NCI-H2196 treated with DMSO at 0.1 percent for 48 hours (cell line): ENCODE results near the gene MAPK8.
"Not testable (repeated sequence)": the region's sequence is repeated elsewhere in the genome, so short reads cannot be mapped to it uniquely, and the experiment has no call there.

Experiments used
- DNase-seq: peaks from one replicate; lab custom pipeline; 2025; ENCODE audit not compliant: unreplicated experiment; lab: John Stamatoyannopoulos, UW

MAPK8 gene

GRCh38 chr10:48333856-48334255 is 27.4 kb downstream of the MAPK8 start:
- no peak for DNase-seq

- no peak for DNase-seq
These were observed 29.3 kb downstream of the MAPK8 start for GRCh38 chr10:48335788-48336187.

DNA sequence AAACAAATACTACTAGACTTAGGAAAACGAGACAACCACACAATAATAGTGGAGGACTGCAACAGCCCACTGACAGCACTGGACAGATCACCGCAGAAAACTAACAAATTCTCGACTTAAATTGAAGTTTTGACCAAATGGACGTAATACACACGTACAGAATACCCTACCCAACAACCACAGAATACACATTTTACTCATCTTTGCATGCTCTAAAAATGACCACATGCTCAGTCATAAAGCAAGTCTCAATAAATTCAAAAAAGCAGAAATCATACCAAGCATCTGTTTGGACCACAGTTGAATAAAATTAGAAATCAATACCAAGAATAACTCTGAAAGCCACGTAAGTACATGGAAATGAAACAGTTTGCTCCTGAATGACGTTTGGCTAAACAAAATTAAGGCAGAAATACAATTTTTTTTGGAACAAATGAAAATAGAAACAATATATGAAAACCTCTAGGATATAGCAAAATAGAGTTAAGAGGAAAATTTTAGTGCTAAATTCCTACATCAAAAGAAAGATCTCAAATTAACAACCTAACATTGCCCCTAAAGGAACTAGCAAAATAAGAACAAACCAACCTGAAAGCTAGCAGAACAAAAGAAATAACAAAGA is 30.6 kb downstream of the MAPK8 start:
- no peak for DNase-seq

DNA sequence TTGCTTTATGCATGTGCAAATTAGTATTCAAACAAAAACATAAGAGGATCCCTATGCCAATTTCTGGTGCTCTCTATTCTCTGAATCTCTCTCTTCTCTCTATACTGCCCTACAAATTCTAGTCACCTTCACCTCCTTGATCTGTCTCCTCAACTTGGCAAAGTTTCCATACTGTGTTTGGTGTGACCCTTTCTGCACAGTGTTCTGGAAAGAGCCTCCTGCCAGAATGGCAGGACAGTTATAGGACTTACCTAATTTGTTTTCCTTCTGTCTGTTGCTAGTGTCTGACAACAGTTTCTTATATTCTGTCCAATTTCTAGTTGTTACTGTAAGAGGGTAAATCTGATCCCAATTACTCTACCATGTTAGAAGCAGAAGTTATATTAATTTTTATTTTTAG is 34.3 kb downstream of the MAPK8 start:
- DNase-seq: no peak

GRCh38 chr10:48343106-48343505 is 36.6 kb downstream of the MAPK8 start:
- no peak for DNase-seq

GRCh38 chr10:48343921-48344598 is 37.6 kb downstream of the MAPK8 start:
- no peak for DNase-seq

- not testable (repeated sequence) for DNase-seq
These were observed 39.8 kb downstream of the MAPK8 start for GRCh38 chr10:48346248-48346647.

- not testable (repeated sequence) for DNase-seq
These were observed 41.1 kb downstream of the MAPK8 start for GRCh38 chr10:48347539-48347938.

DNA sequence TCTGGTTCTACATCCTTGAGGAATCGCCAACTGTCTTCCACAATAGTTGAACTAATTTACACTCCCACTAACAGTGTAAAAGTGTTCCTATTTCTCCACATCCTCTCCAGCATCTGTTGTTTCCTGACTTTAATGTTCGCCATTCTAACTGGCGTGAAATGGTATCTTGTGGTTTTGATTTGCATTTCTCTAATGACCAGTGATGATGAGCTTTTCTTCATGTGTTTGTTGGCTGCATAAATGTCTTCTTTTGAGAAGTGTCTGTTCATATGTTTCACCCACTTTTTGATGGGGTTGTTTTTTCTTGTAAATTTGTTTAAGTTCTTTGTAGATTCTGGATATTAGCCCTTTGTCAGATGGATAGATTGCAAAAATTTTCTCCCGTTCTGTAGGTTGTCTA is 41.5 kb downstream of the MAPK8 start:
- DNase-seq: not testable (repeated sequence)

DNA sequence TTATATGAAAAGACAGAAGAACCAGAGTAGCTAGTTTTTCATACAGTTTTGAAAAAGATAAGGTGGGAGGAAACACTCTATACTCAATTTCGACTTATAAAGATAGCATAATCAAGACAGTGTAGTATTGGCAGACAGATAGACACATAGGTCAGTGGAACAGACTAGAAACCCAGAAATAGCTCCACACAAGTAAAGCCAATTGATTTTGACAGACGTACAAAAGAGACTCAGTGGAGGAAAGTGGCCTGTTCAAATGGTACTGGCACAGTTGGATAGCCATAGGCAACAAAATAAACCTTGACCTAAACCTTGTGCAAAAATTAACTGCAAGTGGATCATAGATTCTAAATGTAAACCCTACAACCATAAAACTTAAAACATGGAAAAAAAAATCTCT is 46.8 kb downstream of the MAPK8 start:
- no peak for DNase-seq

GRCh38 chr10:48357631-48358030 is 51.2 kb downstream of the MAPK8 start:
- DNase-seq: no peak

- DNase-seq: no peak
These were observed 51.7 kb downstream of the MAPK8 start for GRCh38 chr10:48358162-48358561.

GRCh38 chr10:48358838-48359237 is 52.4 kb downstream of the MAPK8 start:
- DNase-seq: no peak

DNA sequence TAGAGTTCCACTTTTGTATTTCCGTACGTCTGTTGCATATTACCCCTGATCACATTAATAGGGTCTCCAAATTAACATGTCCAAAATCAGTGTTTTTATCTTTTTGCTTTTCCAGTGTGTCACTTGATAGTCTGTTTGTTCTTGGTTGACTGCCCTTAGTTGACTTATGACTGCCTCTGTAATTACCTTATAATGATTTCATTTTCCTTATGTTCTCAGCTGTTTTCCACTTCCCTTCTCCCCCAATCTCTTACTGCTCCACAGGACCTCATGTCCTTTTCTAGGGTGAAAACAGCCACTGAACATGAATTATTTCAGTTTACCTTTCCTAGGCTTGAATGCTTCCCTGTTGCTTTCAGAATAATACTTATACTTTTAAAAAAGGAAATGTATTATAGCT is 54.7 kb downstream of the MAPK8 start:
- no peak for DNase-seq

- peak; percentile 3 for DNase-seq
These were observed 57.3 kb downstream of the MAPK8 start for GRCh38 chr10:48363617-48364355.

DNA sequence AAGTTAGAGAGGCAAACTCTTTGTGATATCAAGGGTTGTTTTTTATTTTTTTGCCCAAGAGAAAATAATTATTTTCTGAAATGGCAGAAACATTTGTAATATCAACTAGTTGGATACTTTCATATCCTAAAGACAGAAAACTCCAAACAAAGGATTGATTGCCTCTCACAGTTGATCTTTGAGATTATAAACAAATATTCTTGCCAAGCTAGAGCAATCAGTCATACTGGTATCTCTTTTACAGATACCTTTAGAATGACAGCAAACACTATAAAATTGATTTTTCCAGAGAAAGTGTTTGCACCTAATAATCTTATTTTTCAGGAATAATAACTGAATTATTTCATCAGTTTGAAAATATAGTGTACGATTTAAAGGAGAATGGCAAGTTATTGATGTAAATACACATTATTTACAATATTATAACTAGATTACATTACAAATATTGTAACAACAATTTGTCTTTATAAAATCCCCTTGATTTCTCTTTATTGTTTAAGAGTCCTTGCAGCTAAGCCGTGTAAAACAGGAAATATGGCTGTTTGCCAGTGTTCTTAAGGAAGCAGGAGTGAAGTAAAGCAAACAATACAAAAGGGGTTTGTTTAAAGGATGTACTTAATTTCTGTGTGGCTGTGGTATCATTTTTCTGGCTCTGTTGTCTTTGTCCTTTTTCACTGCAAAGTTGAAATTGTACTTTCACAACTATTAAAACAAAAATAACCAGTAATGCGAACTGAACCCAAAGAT is 58.4 kb downstream of the MAPK8 start:
- peak; percentile 38 for DNase-seq

DNA sequence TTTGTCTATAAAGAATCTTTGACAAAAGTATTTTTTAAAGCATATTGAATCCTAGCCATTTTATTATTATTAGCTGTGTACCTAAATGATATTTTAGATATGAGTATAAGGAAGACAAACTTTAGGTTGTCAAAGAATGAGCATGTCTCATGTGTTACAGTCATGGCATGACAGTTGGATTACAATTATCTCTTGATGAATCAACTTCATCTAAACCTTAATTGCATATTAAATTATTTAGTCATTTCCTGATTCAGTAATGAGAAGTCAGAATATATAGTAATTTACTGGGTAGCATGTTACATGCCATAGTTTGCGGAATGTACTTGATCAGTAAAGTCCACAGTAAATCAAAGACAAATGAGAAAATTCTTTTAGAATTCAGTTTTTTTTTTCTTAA is 59.2 kb downstream of the MAPK8 start:
- DNase-seq: no peak

DNA sequence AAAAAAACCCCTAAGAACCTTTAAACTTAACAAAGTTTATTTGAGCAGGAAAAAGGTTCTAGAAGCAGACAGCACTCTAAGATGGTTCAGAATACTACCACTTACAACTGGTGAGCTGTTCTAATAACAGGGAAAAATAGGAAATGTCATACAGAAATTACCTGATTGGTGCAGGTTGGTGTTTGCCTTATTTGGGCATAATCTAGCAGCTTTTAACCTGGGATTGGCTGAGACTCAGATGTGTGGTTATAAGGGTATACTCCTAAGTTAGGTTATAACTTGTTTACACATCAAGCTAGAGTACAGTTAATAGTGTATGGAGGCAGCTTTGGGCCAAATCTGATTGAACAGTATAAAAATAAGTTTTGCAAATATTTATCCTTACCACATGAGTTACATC is 59.8 kb downstream of the MAPK8 start:
- no peak for DNase-seq

DNA sequence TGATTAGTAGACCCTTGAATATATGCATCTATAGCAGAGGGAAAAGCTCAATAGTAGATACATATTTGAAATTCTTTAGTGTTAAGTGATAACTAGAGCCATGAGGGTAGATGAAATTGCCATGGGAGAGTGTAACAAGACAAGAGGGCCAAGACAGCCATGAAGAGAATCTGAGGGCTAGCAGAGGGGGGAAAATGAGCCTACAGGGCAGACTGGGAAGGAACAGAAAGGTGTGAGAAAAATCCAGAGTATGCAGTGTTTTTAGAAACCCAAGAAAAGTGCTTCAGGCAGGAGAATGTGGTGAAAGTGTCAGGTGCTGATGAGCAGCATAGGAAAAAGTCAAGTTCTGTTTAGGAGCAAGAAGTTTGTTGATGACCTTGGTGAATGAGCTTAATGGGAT is 63.0 kb downstream of the MAPK8 start:
- DNase-seq: no peak

- no peak for DNase-seq
These were observed 71.5 kb downstream of the MAPK8 start for GRCh38 chr10:48377751-48378530.

DNA sequence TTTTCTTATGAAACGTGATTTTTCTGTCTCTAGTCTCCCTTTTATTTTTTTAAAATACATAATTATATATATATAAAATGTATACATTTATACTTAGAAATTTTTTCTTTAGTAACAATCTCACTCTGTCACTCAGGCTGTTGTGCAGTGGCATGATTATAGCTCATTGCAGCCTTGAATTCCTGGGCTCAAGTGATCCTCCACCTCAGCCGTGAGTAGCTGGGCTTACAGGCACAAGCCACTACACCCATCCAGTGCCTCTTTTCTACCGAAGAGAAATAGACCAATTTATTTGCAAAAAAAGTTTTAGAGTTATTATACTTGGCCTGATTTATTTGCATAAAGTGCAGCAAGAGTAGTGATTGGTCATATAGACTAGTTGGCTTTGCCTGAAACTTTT is 72.2 kb downstream of the MAPK8 start:
- no peak for DNase-seq
